HG03575 (cell line): ENCODE results near the gene EPB41L4A.

ENCODE experiments used
- ATAC-seq: cut with Tn5 transposase; IDR thresholded peaks from one replicate; pipeline ENCODE4 v1.9.1; 2021; ENCODE audit not compliant: unreplicated experiment, insufficient number of reproducible peaks, low FRiP score; ENCODE audit errors: extremely low read depth

EPB41L4A gene

DNA sequence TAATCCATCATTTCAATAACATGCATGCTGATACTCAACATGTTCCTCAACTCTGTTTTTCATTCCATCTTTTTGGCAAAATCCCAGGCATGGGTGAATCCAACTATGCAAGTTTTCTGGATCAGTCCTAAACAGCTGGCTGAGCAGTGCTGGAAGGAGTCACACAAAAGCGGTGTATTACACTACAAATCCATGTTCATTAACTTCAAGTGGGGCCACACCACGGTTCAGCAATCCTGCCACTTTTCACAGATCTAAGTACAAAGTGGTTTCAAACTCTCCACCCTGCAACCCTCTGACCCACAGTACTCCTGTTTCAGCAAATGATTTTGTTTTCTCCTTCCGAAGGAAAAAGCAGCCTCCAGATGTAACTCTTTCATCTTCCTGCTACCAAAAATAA is 222.5 kb downstream of the EPB41L4A start:
- no peak for ATAC-seq

DNA sequence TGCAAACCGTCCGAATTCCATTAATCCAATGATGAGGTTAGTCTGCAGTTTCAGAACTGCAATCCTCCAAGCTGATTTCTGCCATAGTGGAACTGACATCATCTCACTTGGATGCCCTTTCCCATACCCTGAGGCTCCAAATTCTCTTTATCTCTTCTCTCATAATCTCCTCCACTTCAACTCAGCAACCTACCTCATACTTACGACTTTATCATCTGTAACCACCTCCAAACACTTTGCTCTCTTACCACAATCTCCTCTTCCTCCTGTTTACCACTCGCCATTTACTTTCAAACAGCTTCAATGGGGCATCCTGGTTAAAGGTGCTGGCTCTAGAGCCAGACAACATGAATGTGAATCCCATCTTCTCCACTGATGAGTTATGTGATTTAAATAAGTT is 223.2 kb downstream of the EPB41L4A start:
- no peak for ATAC-seq

DNA sequence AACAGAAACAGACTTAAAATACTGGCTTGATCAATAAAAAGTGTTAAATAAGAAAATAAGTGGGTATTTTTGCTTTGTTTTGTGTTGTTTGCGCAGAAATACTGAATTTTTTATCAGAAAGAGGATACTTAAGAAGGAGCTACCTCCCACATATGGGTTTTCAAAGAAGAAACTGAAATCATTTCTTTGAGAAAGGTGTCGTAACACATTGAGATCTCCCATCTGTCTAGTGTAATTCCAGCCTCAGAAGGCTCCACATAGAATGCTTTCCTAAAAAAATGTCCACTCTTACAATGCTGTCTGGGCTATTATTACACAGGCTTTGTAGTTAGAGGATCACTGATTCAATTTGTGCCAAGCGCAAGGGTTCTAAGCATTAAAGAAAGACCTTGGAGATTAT is 226.2 kb downstream of the EPB41L4A start:
- no peak for ATAC-seq

DNA sequence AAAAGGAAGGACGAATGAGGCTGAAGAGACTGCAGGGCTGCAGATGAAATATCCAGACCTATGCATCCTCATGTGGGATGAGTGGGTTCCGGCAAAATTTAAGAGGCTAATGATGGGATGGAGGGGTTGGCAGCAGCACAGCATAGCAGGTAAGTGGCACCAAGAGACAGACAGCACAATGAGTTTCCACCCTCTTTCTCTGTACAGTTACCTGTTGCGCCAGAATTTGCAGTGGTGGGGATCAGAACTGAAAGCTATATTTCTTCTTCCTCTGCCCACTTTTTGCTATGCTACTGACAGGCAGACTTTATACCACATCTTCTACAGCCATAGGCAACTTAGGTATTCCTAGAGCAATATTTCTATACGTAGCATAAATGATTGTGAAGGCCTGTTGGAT is 227.0 kb downstream of the EPB41L4A start:
- ATAC-seq = no peak

DNA sequence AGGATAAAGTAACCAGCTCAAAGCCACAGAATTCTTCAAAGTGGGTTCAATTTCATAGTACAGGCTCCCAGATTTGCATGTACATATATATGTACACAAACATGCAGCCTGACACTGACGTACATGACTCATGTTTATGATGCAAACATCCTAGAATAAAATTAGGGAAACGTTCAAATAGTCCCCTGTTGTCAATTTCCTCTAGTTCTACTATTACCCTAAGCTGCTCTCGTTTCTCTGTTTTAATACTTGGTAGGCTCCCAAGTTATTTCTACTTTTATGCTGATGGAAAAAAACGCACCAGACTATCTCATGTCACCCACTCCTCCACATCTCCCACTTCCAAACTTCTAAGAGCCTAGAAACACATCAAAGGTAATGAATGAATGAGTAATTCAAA is 229.7 kb downstream of the EPB41L4A start:
- no peak for ATAC-seq

DNA sequence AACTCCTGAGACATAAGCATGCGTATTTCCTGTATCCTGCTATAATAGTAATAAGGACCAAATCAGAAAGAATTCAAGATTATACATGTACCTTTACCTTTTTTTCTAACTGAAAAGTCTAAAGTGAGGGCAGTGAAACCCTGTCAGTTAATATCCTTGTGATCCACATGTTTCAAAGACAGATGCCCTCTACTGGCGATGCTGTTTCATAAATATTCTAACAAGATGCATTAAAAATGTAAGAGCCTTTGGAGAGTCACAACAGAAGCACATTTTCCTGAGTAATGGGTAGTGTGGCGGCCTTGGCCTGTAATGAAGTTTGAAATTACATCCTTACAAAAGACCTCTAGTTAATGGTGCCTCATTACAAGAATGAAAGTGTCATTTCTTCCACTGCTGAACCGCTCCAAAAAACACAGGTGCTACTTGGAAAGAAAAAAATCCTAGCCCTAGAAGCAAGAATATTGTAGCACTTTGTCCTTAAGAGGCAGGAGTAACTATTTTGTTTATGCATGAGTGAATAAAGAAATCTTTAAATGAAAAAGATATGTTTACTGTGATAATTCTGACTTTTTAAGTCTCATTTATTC is 232.6 kb downstream of the EPB41L4A start:
- ATAC-seq = no peak

DNA sequence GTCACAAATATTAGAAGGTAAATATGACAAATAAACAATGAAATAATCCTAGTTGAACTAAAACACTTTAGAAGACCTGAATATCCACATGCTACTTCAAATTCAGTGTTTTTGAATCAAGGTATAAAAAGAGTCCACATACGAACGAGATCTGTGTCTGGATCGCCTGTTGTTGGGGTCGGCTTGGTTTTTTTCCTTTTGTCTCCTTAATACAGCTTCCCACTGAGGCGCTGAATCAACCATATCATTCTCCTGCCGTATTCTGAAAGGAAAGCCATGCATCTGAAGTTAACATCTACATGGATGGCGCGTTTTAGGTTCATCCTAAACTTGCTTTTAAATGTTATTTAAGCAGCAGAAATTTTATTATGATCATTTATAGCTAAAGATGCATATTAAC is 235.2 kb downstream of the EPB41L4A start:
- ATAC-seq = no peak

DNA sequence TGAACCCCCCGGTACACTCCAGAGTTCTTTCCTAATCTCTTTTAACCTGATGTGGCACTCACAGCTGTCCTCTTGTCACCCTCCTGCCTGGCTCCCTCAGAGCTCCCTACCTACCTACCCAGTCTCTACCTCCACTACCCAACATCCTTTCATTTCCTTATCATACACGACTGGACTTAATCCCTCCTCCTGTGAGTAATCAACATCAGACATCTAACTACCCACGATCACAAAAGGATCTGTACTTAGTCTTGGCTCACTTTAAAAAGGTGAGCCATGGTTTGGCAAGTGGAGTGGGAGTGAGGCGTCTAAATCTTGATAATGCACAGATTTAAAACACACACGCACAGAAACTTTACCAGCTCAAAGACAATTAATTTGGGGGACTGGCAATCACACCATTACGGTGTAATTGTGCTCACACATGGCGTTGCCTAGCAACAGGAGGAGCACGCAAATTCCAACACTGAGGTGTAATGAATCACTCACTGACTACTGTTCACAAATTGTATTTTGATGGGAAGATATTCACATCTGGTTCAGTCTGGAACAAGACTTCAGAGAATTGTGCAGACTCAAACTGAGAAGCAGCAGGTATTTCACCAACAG is 235.9 kb downstream of the EPB41L4A start:
- ATAC-seq = no peak

DNA sequence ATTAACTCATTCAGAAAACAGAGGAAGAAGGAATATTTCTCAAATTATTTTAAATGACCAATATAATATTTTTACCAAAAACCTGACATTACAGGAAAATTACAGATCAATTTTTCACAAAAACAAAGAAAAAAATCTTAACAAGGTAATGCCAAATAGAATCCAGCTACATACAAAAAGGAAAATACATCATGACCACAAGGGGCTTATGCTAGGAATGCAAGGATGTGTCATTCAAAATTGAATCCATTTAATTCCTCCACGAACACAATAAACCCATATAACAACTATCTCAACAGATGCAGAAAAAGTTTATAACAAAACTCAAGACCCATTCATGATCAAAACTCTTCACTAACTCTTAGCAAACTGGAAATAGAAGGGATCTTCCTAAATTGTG is 239.8 kb downstream of the EPB41L4A start:
- no peak for ATAC-seq

DNA sequence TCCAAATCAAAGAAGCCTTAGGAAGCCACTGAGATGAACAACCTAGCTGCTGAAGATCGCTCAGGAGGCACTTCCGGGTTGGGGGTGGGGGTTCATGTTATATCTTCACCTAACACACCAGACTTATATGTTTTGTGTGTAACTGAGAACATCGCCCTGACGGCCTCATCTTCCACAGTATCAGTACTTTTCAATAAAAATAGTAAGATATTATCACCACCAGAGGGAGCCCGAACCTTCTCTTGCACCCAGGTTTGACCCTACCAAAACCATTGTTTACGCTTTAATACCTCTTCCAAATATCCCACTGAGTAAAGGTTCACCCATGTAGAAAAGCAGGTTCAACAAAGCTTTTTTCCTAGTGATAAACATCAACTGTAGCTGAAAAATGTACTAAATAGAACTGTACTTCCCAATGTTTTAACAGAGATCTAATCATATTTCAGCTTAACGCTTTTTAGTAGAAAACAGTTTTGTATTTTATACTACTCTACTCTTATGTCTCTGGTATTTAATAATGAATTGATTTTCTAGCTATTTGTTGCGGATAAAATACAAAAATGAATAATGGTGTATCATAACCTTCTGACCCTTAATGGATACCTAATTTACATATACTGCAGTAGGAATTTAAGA is 244.0 kb downstream of the EPB41L4A start:
- ATAC-seq = peak; percentile 68

DNA sequence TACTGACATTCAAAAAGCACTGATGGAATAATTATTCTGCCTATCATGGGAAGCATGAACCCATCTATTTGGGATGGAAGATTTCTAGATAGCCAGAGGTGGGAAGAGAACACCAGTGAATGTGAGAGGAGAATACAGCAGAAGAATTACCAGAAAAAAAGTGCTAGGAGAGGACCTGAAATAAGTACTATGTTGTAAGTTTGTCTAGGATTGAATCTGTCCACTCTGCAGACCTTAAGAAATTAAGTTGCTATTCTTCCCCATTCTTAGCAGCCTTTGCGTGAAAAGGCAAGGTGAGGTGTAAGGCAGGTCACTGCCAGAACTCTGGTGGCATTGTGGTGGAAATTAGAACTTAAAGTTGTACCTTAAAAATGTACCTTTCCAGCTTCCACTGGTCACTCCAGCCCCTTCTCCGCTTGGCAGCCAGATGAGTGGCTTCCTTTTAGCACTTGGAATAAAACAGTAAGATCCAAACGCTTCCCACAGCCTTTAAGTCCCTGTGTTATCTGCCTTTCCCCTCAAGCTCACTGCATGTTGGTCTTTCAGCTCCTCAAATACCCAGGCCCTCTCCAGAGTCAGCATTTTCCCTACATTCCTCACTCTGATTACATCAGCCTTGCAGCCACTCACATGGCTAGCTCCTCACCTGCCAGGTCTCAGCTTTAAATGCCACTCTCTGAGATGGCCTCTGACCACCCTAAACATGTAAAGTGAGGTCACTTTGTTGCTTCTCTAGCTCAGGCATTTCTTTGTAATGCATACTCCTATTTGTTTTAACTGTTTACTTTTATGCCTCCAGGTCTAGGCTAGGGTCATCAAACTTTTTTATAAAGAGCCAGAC is 253.0 kb downstream of the EPB41L4A start:
- ATAC-seq = no peak

DNA sequence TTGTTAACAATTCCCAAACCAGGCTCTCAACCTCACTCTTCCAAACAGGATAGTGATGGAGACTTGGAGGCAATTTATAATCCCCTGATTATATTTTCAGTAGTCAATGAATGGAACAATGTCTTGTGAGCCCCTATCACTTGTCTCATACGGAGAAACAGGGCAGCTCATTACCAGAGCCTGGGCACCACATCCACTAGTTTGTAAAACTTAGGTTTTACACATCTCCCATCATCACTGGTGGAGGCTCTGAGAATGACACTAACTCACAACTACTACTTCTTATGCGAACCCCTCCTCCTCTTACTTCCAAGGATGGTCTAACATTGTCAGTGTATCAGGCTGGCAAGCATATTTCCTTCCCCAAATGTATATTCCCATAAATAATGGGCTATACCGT is 253.7 kb downstream of the EPB41L4A start:
- no peak for ATAC-seq

DNA sequence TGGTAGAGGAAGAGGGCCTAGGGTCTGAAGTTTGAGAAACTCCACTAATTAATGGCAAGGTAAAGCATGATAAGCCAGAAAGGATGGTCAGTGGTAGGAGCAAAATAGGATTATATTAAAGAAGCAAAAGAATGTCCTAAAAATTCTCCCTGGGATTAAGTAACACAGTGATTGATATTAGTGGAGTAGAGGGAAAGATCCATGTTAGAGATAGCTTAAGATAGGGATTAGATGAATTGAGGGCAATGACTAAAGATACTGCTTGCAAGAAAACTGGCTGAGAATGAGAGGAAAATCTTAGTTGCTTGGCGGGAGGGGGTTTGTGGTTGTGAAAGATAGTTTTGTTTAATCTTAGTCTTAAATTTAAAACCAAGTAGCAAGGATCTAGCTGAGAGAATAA is 255.6 kb downstream of the EPB41L4A start:
- no peak for ATAC-seq

DNA sequence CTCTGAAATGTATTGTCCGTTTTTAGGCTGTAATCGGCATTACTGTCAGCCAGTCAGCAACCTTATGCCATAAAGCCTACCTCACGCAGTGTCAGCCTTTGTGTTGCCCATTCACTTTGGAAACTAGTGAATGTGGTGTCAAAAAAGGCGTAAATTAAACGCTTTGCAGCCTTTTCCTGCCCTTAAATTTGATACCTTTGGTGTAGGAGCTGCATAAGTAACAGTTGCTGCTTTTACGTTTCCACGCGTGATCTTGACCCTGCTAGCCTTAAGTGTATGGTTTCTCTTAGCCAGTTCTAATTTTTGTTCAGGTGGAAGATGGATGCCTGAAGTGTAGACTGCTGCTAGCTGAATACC is 257.7 kb downstream of the EPB41L4A start:
- ATAC-seq = no peak

DNA sequence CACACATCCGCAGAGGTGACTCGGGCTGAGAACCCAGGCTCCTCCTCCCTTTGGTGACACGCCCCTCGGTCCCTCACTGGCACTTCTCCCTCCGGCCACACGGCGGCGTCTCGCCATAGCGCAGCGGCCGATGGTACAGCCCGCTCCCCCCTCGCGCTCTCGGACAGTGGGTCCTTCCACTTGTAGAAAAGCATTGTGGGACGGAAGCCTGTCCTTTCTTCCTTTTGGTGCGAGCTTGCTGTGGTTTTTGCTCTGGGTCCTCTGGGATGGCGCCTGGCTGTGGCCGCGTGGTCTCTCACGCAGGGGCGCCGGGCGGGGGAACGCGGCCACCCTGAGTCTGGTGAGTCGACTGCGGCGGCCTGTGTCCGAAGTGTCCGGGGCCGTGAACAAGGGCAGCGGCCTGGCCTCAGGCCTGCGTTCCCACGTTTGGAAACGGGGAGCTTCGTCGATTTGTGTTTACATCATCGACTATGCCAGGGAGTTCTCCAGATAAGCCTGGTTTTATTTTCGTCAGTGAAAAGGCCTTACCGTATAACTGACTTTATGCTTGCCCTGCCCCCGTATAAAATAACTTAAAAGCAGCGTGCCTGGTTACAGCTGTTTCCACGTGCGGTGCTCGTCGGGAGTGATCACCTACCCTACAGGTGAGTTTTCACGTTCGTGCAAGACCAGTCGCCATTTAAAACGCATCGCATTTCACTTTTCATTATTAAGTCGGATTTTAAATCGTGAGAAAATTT is 258.3 kb downstream of the EPB41L4A start:
- peak; percentile 74 for ATAC-seq

DNA sequence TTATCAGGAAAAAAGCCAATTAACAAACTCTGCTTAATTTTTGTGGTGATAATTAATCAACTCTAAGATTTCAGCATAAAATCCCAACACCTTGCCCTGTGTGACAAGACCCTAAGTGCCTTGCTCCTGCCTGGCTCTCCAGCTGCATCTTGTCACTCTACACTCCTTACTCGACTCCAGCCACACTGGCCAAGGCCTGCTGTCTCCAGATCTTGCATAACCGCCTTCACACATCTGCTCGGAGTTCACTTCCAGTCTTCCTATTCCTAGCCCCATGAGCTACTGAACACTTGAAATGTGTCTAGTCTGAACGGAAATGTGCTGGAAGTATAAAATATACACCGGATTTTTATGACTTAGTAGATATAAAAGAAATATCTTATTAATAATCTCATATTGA is 259.6 kb downstream of the EPB41L4A start:
- no peak for ATAC-seq

DNA sequence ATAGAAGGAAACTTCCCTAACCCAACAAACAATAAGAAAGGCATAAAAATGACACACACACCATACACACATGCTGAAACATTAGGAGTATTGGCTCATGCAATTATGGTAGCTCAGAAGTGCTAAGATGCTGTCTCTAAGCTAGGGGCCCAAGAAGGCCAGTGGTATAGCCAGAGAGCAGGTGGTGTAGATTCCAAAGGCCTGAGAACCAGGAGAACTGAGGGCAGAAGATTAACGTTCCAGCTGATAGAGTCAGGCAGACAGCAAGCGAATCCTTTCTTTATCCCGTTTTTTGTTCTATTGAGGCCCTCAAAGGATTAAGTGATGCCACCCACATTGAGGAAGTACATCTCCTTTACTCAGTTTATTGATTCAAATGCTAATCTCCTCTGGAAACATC is 262.9 kb downstream of the EPB41L4A start:
- ATAC-seq = no peak

DNA sequence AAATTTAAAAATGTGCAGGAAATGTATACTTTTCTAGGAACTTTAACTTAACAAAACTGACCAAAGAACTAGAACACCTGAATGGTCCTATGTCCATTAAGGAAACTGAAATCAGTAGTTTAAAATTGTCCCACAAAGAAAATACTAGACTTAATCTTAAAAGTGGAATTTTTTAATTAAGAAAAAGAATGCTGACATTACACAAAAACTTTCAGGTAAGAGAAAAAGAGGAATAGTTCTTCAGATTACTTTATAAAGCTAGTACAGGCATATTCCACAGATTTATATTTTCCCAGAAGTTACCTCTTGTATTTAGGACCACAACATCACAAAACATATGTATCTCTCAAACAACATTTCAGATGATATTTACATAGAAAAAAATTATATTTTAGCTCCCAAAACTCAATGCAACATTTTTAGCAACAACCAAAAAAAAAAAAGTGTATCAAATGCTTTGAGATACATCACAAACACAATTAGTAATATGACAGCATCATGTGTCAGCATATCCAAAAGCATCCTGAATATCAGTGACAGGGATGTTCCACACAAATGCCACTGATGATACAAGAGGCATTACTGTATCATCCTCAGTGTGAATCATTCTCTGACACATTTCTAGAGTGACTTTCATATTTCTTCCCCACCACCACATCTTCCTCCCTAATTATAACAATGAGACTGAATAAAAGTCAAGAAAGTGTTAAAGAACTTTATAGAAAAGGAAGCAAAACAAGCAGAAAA is 264.0 kb downstream of the EPB41L4A start:
- ATAC-seq = no peak

DNA sequence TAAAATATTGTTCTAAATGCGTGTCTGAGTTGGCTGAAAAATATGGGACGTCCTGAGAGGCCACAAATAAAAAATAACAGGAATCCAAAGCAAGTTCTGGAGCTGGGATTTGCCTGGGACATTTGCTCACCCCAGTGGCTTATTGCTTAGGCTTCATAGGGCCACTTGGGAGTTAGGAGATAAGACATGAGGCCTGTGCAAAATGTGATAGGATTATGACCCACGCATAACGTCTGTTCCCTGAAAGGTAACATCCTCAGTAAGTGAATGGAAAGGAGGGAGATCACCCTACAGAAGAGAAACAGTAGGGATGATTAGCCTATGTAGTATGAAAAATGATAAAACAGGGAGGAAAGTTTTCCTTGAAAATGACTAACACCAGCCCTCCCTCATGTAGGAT is 269.4 kb downstream of the EPB41L4A start:
- no peak for ATAC-seq
